GM19240 (cell line): Measurements from ENCODE around the gene CCBE1.

Source experiments
- DNase-seq: peaks from one replicate; pipeline ENCODE4 v3.0.0; 2011; ENCODE audit warnings: low spot score; ENCODE audit not compliant: insufficient read length

The CCBE1 gene

DNA sequence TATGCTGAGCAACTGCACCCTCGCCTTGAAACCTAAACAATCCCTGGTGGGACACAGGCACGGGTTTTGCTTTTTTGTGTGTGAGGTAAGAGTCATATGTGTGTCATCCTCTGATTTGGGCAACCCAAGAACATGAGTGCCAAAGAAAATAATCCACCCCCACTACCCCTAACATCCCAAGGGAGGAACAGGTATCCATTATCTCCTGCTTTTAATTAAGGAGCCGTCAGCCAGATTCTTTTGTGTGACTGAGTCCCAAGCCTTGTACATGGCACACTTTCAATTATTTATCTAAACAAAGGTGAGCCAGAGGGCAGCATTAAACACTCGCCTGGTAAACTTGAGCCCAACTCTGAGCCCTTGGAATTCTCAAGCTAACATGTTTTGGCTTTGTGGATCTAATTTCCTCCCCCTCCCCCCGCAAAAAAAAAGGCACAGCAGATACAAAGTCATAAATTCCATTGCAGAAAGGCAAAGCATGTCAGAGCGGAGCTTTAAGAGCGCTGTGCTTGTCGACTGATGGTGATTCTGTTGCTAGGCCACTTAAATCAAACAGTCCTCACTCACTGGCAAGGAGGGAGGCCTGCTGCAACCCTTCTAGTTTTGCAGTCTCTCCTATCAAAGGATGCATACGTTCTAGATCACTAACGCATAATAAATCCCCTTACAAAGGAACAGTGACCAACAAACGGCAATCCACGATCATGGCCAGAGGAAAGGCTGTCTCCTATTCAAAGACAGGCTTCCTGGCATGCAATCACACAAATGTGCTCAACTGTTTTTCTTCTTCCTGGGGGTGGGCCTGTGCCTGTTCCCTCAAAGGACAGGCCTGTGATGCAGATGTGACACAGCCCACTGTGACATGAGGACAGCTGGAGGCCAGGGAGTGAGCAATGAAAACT lies 194.7 kb downstream of the CCBE1 start:
- no peak for DNase-seq

DNA sequence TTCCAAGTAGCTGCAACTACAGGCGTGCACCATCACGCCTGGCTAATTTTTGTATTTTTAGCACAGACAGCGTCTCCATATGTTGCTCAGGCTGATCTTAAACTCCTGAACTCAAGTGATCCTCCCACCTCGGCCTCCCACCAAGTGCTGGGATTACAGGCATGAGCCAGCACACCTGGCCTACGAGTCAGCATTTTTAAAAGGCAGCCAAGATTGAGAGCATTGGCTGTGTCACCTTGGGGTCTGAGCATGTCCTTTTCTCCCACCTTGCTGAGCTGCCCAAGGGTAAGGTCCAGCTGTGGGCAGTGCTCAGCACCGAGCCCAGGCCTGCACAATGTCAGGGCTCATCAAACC lies 195.3 kb downstream of the CCBE1 start:
- DNase-seq = no peak

DNA sequence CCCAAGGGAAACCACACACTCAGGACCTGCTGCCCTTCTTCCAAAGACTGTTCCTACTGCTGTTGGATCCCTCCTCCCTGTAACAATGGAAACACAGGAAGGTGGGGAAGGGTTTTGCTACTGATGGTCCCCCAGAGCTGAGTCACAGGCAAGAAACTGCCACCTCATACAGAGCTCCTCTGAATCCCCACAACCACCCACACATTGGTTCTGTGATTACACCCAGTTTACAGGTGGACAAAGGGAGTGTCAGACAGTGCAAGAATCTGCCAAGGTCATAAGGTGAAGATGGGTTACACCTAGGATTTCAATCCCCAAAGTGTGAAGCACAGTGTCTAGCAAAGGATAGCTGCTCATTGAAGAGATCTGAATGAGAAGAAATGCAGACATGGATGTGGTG lies 196.5 kb downstream of the CCBE1 start:
- no peak for DNase-seq

- DNase-seq = no peak
Measured at GRCh38 chr18:59498506-59499086, 198.6 kb downstream of the CCBE1 start.

DNA sequence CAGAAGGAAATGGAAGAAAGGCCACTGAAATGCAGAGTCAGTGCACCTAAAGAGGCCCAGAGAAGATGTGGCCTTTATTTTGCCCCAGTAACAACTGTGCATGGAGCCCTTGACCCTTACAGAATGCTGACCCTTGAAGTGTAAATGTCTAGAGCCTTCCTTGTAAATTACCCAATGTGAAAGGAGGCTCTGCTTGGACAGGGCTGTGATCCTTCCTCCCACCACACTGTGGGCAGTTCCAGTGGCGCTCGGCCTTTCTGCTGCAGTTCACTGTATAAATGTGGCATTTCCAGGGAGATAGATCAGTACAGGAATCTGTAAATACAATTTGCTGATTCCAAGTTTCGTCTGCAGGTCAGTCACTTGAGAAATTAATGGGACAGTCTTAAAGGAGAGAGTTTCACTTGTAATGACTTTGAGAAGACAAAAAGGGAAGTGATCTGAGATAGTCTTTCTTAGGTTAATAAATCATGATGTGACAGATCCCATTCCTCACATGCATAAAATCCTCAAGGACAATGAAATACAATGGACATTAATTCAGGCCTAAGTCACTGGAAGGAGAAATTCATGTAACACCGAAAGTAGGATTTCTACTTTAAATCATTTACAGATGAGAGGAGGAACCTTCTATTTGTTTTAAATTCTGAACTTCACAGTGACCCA lies 204.3 kb downstream of the CCBE1 start:
- no peak for DNase-seq

DNA sequence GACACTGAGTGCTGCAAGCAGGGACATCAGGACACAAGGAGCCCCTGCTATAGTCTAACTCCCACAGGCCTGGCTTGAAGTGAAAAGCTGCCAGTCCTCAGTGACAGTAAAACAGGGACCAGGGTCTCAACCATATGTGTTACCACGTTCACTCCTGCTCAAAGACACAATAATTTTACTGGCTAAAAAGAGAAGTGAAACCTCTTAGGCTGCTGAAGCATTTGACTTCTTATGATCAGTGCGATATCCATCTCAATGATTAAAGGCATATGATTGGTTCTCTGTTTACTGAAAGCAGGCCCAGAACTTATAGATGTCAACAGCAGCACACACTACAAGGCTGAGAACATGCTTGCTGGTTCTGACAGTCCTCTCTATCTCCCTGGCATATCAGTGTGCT lies 208.3 kb downstream of the CCBE1 start:
- DNase-seq = no peak

DNA sequence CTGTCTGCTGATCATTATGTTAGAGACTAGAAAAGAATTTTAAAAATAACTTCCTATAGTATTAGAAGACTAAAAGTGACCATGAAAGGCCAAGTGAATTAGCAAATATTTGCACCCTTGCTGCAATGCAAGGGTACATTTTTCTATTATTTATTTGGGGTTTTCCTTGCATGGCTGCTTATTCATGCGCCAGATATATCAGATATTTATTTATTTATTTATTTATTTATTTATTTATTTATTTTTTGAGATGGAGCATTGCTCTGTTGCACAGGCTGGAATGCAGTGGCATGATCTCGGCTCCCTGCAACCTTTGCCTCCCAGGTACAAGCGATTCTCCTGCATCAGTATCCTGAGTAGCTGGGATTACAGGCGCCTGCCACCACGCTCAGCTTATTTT lies 211.8 kb downstream of the CCBE1 start:
- no peak for DNase-seq

DNA sequence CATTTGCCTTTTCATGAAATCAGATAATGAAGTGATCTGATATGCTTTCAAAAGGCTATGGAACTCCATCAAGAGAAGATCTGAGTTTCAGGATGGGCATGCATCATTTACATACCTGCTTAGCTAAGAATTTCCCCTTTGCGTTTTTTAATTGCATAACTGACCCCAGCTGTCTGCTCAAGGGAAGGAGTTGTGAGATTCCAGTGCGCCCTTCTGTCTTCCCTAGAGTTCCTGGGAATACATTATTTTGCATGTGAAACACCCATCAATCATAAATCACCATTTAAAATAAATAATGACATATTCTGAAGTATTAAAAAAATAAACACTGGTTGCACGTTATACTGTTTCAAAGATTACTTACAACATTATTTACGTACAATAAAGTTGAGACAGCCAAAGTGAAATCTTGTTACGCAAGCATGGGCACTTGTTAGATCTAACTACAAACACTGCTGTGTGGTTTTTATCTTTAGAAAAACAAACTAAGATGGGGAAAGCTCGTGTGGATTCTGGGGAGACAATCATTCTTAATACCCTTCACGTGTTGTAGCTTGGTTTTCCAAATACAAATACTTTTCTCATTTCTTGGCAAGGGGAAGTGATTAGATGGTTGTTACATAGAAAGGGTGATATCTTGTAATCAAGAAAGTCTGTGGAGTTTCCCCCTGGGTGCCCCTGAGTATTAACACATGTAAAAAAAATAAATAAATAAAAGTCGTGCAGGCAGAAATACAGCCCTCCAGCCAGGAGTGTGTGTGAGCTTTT lies 212.5 kb downstream of the CCBE1 start:
- DNase-seq = no peak

GRCh38 chr18:59484131-59484530 lies 213.1 kb downstream of the CCBE1 start:
- DNase-seq = no peak

- DNase-seq = no peak
Measured at GRCh38 chr18:59481436-59481835, 215.8 kb downstream of the CCBE1 start.

DNA sequence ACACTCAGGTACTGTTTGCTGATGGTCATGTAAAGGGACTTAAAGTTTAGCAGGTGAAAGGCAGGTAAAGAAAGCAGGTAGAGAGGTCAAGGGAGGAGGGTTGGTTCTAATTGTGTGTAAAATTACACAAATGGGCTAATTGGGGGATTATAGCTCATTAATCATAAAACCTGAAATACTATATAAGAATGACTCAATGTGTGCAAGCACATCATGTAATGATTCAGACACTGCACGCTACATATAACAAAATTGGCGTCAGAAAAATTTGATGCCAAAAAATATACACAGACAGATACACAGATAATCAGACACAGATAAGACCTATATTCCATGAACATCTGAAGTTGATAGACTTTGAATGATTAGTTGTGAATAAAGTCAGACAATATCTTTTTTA lies 217.4 kb downstream of the CCBE1 start:
- no peak for DNase-seq

GRCh38 chr18:59478591-59478990 lies 218.6 kb downstream of the CCBE1 start:
- no peak for DNase-seq

DNA sequence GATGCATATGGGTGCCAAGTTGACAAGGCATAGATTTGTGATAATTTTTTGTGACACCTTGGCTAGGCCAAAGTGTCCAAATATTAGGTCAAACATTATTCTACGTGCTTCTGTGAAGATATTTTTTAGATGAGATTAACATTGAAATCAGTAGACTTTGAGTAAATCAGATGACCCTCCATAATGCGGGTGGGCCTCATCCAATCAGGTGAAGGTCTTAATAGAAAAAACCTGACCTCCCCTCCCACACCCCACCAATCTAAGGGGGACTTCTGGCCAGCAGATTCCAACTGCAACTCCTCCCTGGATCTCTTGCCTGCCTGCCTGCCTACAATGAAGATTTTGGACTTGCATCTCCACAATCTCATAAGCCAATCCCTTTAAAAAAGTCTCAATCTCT lies 219.4 kb downstream of the CCBE1 start:
- no peak for DNase-seq

DNA sequence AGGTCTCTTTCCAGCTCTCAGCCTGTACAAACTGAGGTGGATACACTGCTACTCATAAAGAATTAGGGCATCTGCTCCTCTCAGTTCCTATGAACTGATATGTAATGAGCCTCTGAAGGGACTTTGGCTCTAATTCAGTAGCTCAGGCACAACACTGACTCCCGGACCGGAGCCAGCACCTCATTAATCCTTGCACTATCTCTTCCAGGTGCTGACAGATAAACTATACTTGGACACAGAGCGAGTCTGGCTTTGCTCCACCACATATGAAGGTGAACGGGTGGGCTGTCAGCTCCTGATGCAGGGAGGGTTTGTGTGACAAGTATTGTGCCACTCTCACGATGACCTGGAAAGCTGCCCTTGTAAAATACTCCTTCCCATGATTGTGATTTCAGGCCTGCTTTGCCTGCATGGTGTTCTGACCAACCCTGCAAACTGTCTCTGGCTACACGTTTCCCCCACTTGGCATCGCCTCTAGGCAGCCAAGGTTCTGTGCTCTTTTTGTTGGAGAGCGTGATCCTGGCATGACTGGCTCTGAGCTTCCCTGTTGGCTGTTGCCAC lies 226.6 kb downstream of the CCBE1 start:
- DNase-seq = no peak

GRCh38 chr18:59469463-59470180 lies 227.6 kb downstream of the CCBE1 start:
- no peak for DNase-seq

DNA sequence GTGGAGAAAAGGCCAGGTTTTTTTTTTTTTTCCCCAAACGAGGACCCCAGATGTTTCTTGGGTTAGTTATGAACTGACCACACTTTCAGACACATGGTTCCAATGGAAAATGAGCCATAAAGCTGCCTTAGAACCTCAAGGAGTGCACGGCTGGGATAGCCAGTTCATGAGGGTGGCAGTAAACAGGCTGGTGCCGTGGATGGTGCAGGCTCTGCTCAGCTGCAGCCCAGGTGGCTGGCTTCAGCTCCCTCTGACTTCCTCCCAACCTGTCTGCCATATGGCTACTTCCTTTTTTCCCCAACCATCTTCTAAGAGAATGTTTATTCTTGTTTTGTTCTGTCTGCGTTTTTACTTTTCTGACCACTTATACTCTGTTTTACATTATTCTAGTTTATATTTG lies 228.4 kb downstream of the CCBE1 start:
- no peak for DNase-seq

DNA sequence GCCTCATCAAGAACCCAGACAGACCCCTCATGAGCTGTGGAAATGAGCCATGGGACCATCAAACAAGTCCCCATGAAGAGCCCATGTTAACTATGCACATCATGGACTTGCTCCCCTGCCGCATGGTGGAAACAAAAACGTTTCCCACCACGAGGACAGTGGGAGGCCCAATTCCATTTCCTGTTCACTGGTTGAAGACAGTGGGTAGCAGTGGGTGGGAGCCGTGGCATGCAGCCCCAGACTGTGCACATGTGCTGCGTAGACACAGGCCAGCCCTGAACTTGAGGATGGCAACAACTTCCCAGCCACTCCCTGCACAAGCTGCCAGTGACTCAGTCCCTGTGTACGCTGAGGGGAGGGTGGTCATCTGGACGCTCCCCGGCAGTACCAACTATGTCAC lies 229.7 kb downstream of the CCBE1 start:
- no peak for DNase-seq

DNA sequence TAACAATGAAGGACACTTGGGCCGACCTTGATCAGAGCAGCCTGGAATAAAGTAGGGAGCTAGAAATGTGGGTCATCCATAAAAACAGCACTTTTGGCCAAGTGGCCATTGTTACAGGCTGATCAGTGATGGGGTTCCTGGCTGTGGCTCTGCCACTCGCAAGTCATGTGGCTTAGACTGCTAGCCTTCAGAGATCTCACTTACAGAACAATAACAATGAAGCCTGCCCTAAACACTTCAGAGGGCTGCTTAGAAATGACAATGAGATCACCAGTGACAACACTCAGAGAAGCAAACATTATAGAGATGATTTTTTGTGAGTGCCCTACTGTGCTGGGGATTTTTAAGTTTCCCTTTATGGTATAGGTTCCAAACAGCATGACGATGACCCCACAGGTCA lies 230.2 kb downstream of the CCBE1 start:
- no peak for DNase-seq

DNA sequence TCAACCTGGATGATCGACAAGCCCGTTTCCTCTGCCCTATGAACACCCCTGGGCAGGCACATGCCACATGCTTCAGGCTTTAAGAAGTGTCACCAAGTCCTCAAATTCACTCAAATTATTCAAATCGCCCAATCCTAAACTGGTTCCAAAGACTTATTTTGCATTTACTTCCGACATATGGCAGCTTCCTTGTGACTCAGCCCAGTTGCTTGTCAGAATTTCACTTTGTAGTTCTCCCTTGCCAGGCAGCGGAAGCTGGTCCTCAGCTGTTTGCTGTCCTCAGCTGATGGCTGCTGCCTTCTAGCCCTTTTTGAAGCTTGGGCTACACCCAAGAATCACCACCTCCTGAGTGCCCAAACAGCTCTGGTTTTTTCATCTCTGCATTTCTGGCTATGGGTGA lies 232.7 kb downstream of the CCBE1 start:
- no peak for DNase-seq

- DNase-seq = no peak
Measured at GRCh38 chr18:59461171-59461570, 236.1 kb downstream of the CCBE1 start.

DNA sequence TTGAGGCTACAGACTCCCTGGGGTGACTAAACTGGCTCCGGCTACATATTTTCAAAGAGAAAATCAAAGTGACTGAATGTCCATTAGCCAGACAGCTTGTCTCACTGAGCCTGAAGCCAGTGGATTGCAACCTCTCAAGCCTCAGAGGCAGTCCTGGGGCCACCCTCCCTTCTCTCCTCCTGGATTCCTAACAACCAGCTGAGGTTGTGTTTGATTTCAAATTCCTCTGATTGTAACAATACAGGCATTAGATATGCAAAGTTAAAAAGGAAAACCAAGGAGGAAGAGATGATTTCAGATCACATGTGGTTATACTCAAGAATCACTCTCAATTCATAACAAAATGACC lies 237.2 kb downstream of the CCBE1 start:
- no peak for DNase-seq
